ENCODE measurements around the gene CENPM. TPM values are rescaled to one million over a fixed set of nuclear protein-coding genes. Genes with fewer than 3 reads are reported as not detected.
A peak's percentile ranks its signal among the peaks of the same experiment; 100 is the strongest.

CENPM gene
- total and polyA plus RNA-seq, 9 of the 15 experiments (the other 6 are each of a cell fraction or from before 2014, with no cell fraction given) = 11.3 to 67.7 (median 32.3) TPM

- TF ChIP-seq ZFX (CRISPR knock-in tag; IDR thresholded peaks at IDR 0.05) (peak; percentile 17; the same call in 1 of the 2 replicates), MYNN (IDR thresholded peaks at IDR 0.05) (0 out of 2 replicates have a peak, but pooled peaks have one; percentile 16), MYNN (CRISPR knock-in tag; IDR thresholded peaks at IDR 0.05) (no peak), ZNF551 (CRISPR knock-in tag; IDR thresholded peaks at IDR 0.05) (no peak), ZBTB9 (CRISPR knock-in tag; IDR thresholded peaks at IDR 0.05) (no peak), POLR2G (IDR thresholded peaks at IDR 0.05; ENCODE audit: low read depth, low read length) (peak; percentile 65; the same call in 1 of the 2 replicates)
- TF ChIP-seq, protein P1, sequence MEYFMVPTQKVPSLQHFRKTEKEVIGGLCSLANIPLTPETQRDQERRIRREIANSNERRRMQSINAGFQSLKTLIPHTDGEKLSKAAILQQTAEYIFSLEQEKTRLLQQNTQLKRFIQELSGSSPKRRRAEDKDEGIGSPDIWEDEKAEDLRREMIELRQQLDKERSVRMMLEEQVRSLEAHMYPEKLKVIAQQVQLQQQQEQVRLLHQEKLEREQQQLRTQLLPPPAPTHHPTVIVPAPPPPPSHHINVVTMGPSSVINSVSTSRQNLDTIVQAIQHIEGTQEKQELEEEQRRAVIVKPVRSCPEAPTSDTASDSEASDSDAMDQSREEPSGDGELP (CRISPR knock-in tag; IDR thresholded peaks at IDR 0.05; ENCODE audit: borderline replicate concordance) = 0 out of 2 replicates have a peak, but pooled peaks have one; percentile 15
- no peak for DNase-seq (ENCODE audit: extremely low read depth in 1 of 4, low spot score in 3 of 4)
- H3K27ac ChIP-seq (ENCODE audit: extremely low read depth, low read depth, low read length) = no peak overlapping the region
- in situ Hi-C loops (cut with MboI) (no loop called here), intact Hi-C loops (cut with micrococcal nuclease) (no loop called here)
- H2AFZ ChIP-seq (ENCODE audit: low read depth, low read length) = no peak overlapping the region
- peaks cover 0 to 10% of the 10 kb centered on the region in 2 experiments; a peak in 3 of 5 replicates for H3K4me1 ChIP-seq (replicated peaks in 1 of 2; ENCODE audit: control insufficient read depth in 2 of 2, insufficient read depth in 2 of 2, low read length in 2 of 2)
- no TSS peak for BruUV-seq (replicated peaks)
- WGBS (ENCODE audit: insufficient coverage, low coverage, missing lambda C conversion rate) = 98% methylated on average over 7 of the region's 8 CpGs
- no peaks in the 10 kb centered on the region for H4K20me1 ChIP-seq (replicated peaks; ENCODE audit: control insufficient read depth, insufficient read depth, low read length)
- H3K79me2 ChIP-seq (ENCODE audit: control insufficient read depth, insufficient read depth, low read length) = no peaks in the 10 kb centered on the region
- no peak overlapping the region for H3K4me2 ChIP-seq (ENCODE audit: insufficient read depth, low read length)
- no peak for FAIRE-seq
- H3K9me3 ChIP-seq (replicated peaks; ENCODE audit: control insufficient read depth, insufficient read depth, low read depth, low read length) = no peaks in the 10 kb centered on the region
- ChIA-PET CTCF (ENCODE audit: low intra/inter-chr PET ratio) (no interaction called here), POLR2A (interaction anchor here (0.7 to 1.7 kb wide), 4 partner anchors 18 to 204 kb away, joined by 3 to 8 read pairs (median 4); no protein-coding TSS in a partner anchor)
- ATAC-seq = no peak
- peaks cover 87% of the 10 kb centered on the region for H3K36me3 ChIP-seq (ENCODE audit: control insufficient read depth, insufficient read depth, low read length)
- peaks cover 2% of the 10 kb centered on the region for H3K9me1 ChIP-seq (ENCODE audit: control insufficient read depth, insufficient read depth, low read length)
- no peak overlapping the region for H3K4me3 ChIP-seq
- no peaks in the 10 kb centered on the region for H3K27me3 ChIP-seq (ENCODE audit: control insufficient read depth in 2 of 2, insufficient read depth in 2 of 2, low read length in 2 of 2)
- 0 out of 4 replicates have a peak overlapping the region, but pooled peaks of 1 of the 2 experiments have one; percentile 9 for H3K9ac ChIP-seq (ENCODE audit: insufficient read depth in 1 of 2, low read depth in 2 of 2, low read length in 2 of 2)
These were observed 46.2 kb downstream of the CENPM start for GRCh38 chr22:41900652-41901312.

All from K562 (cell line).